ENCODE results near the gene TEX30.

Gene TEX30

GRCh38 chr13:102814793-102815192 lies 41.2 kb upstream of the TEX30 start:
- H3K4me3 ChIP-seq: no peak overlapping the region
- intact Hi-C loops (cut with DNase I; ENCODE audit: low total_unique reads): no loop called here
- H3K9me3 ChIP-seq: peaks cover 0 to 12% (median 0%) of the 10 kb centered on the region in 3 donors
- H3K27me3 ChIP-seq: no peaks in the 10 kb centered on the region
- no peak overlapping the region for H3K27ac ChIP-seq
- H3K36me3 ChIP-seq: peaks cover 18 to 34% (median 31%) of the 10 kb centered on the region in 3 donors
- TF ChIP-seq CTCF (IDR thresholded peaks at IDR 0.05): no peak
- H3K4me1 ChIP-seq: peaks cover 0 to 13% (median 3%) of the 10 kb centered on the region in 4 donors
- DNase-seq: no peak

GRCh38 chr13:102814025-102814607 lies 40.5 kb upstream of the TEX30 start:
- intact Hi-C loops (cut with DNase I; ENCODE audit: low total_unique reads): no loop called here
- H3K9me3 ChIP-seq: peaks cover 0 to 12% (median 0%) of the 10 kb centered on the region in 3 donors
- H3K36me3 ChIP-seq: peaks cover 18 to 30% (median 26%) of the 10 kb centered on the region in 3 donors
- DNase-seq: no peak
- no peak overlapping the region for H3K27ac ChIP-seq
- no peak overlapping the region for H3K4me3 ChIP-seq
- H3K27me3 ChIP-seq: no peaks in the 10 kb centered on the region
- H3K4me1 ChIP-seq: peaks cover 0 to 13% (median 3%) of the 10 kb centered on the region in 4 donors
- no peak for TF ChIP-seq CTCF (IDR thresholded peaks at IDR 0.05)

DNA sequence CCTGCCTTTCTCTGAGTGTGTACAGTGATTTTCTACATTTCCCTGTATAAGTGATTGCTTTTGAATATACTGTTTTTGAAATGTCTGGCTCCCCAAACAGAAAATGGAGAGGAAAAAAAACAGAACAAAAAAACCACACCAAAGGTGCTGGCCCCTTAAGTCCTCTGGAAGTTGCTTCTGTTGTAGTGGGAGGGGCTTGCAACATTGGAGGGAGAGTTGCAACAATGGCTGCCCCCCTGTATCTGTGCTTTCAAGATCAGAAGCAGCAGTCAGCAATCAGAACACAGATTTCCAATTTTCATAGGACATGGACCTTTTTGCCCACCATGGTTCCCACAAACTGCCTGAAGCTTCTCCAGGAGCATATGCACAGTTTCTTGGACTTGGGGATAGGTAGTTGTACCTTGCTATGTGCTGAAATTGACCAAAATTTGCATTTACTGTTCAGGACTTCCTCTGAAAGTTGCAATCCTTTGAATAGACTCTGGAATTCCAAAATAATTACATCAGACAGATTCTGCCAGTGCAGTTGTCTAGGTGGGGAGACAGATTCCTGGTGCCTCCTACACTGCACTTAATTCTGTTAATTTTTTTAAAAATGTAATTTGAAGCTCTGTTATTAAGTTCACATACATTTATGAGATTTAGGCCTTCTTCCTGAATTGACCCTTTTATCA lies 39.2 kb upstream of the TEX30 start:
- no peak for DNase-seq
- Histone ChIP-seq H3K4me3 (no peak overlapping the region), H3K27me3 (no peaks in the 10 kb centered on the region), H3K36me3 (peaks cover 18 to 28% (median 23%) of the 10 kb centered on the region in 3 donors), H3K4me1 (peaks cover 0 to 13% (median 3%) of the 10 kb centered on the region in 4 donors), H3K9me3 (peaks cover 0 to 12% (median 0%) of the 10 kb centered on the region in 3 donors), H3K27ac (no peak overlapping the region)
- no peak for TF ChIP-seq CTCF (IDR thresholded peaks at IDR 0.05)
- intact Hi-C loops (cut with DNase I; ENCODE audit: low total_unique reads): no loop called here

- intact Hi-C loops (cut with DNase I; ENCODE audit: low total_unique reads): no loop called here
- H3K27me3 ChIP-seq: no peaks in the 10 kb centered on the region
- H3K27ac ChIP-seq: no peak overlapping the region
- H3K9me3 ChIP-seq: peaks cover 0 to 12% (median 0%) of the 10 kb centered on the region in 3 donors
- H3K4me3 ChIP-seq: no peak overlapping the region
- H3K4me1 ChIP-seq: peaks cover 0 to 3% (median under 1%) of the 10 kb centered on the region in 4 donors
- no peak for DNase-seq
- H3K36me3 ChIP-seq: peaks cover 12 to 20% (median 19%) of the 10 kb centered on the region in 3 donors
- no peak for TF ChIP-seq CTCF (IDR thresholded peaks at IDR 0.05)
These were observed 34.1 kb upstream of the TEX30 start for GRCh38 chr13:102807699-102808098.

DNA sequence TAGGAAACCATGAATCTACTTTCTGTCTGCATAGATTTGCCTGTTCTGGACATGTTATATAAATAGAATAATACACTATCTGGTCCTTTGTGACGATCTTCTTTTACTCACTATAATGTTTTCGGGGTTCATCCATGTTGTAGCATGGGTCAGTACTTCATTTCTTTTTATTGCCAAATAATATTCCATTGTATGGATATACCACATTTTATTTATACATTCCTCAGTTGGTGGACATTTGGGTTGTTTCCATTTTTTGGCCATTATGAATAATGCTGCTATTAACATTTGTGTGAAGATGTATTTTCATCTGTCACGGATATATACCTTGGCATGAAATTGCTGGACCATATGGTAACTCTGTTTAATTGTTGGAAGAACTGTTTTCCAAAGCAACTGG lies 32.1 kb upstream of the TEX30 start:
- intact Hi-C loops (cut with DNase I; ENCODE audit: low total_unique reads): no loop called here
- TF ChIP-seq CTCF (IDR thresholded peaks at IDR 0.05): no peak
- Histone ChIP-seq H3K4me1 (peaks cover 0 to 14% (median 6%) of the 10 kb centered on the region in 4 donors), H3K27me3 (no peaks in the 10 kb centered on the region), H3K4me3 (no peak overlapping the region), H3K36me3 (peaks cover 2 to 13% (median 10%) of the 10 kb centered on the region in 3 donors), H3K27ac (no peak overlapping the region), H3K9me3 (peaks cover 0 to 3% (median 0%) of the 10 kb centered on the region in 3 donors)
- DNase-seq: no peak
